AG04449 (cell line): Measurements from ENCODE around the gene KIF15.

Experiments used
- CTCF ChIA-PET: fragments of 350-600 bp; formaldehyde crosslinking; extraction: SDS; loops from one replicate; lab custom pipeline; 2021; ENCODE audit warnings: antibody characterized with exemption; lab: Yijun Ruan, JAX
- POLR2A ChIA-PET: fragments of 400-600, 350-600 bp; formaldehyde crosslinking; extraction: SDS; loops from one replicate; lab custom pipeline; 2020; ENCODE audit warnings: antibody characterized with exemption, inconsistent platforms; lab: Yijun Ruan, JAX
- DNase-seq: peaks from one replicate; pipeline ENCODE4 v3.0.0-alpha.2; 2010; ENCODE audit warnings: low read depth, low spot score
- H3K4me3 ChIP-seq: 2 replicates; pipeline ENCODE4 v1.5.1; 2011; ENCODE audit warnings: low read depth, mild to moderate bottlenecking, control low read depth, low read length
- CTCF ChIP-seq: IDR thresholded peaks from one replicate; pipeline ENCODE4 v1.5.1; 2011; ENCODE audit warnings: mild to moderate bottlenecking, moderate library complexity, low read length, control low read depth, inconsistent platforms; ENCODE audit not compliant: insufficient read depth; ENCODE audit errors: missing control alignments

The KIF15 gene

GRCh38 chr3:44892689-44893088 lies 131.1 kb downstream of the KIF15 start:
- H3K4me3 ChIP-seq: no peak overlapping the region
- CTCF ChIA-PET: interaction anchor here (2.5 kb wide), 1 partner anchor 21 kb away, joined by 12 read pairs; no protein-coding TSS in a partner anchor
- POLR2A ChIA-PET: interaction anchor here (0.6 to 1.0 kb wide), 3 partner anchors 8 to 832 kb away, joined by 3 to 4 read pairs (median 3); no protein-coding TSS in a partner anchor
- DNase-seq: no peak
- TF ChIP-seq CTCF: no peak

GRCh38 chr3:44893097-44893496 lies 131.5 kb downstream of the KIF15 start:
- ChIA-PET POLR2A (interaction anchor here (0.6 to 1.0 kb wide), 2 partner anchors 9 to 832 kb away, joined by 3 read pairs; no protein-coding TSS in a partner anchor), CTCF (interaction anchor here (2.5 kb wide), 1 partner anchor 21 kb away, joined by 12 read pairs; no protein-coding TSS in a partner anchor)
- TF ChIP-seq CTCF: no peak
- peak; percentile 45 for DNase-seq
- no peak overlapping the region for H3K4me3 ChIP-seq

GRCh38 chr3:44894485-44894884 lies 132.9 kb downstream of the KIF15 start:
- CTCF ChIA-PET: interaction anchor here (0.8 to 2.5 kb wide), 3 partner anchors 8 to 19 kb away, joined by 3 to 12 read pairs (median 3); no protein-coding TSS in a partner anchor
- no peak for TF ChIP-seq CTCF
- no peak overlapping the region for H3K4me3 ChIP-seq
- POLR2A ChIA-PET: interaction anchor here (0.8 kb wide), 1 partner anchor 133 kb away, joined by 3 read pairs; the partner anchor contains the start of genes KIAA1143 and KIF15
- DNase-seq: no peak

GRCh38 chr3:44896440-44896839 lies 134.8 kb downstream of the KIF15 start:
- CTCF ChIA-PET: interaction anchor here (0.9 kb wide), 2 partner anchors 16 to 18 kb away, joined by 3 read pairs; no protein-coding TSS in a partner anchor
- no peak for TF ChIP-seq CTCF
- no peak overlapping the region for H3K4me3 ChIP-seq
- no peak for DNase-seq
- POLR2A ChIA-PET: no interaction called here

GRCh38 chr3:44899683-44900367 lies 138.2 kb downstream of the KIF15 start:
- ChIA-PET POLR2A (no interaction called here), CTCF (interaction anchor here (2.7 kb wide), 1 partner anchor 14 kb away, joined by 20 read pairs; no protein-coding TSS in a partner anchor)
- no peak for TF ChIP-seq CTCF
- no peak overlapping the region for H3K4me3 ChIP-seq
- no peak for DNase-seq

GRCh38 chr3:44902628-44903027 lies 141.0 kb downstream of the KIF15 start:
- TF ChIP-seq CTCF: no peak
- no peak for DNase-seq
- H3K4me3 ChIP-seq: no peak overlapping the region
- POLR2A ChIA-PET: no interaction called here
- CTCF ChIA-PET: interaction anchor here (2.6 kb wide), 1 partner anchor 10 kb away, joined by 15 read pairs; no protein-coding TSS in a partner anchor
